Brain microvascular endothelial cell (primary cell): ENCODE measurements around the gene SLC16A4.
A peak's percentile ranks its signal among the peaks of the same experiment; 100 is the strongest.
"Not testable (repeated sequence)": the region's sequence is repeated elsewhere in the genome, so short reads cannot be mapped to it uniquely, and the experiment has no call there.

Experiments
- DNase-seq: peaks from one replicate; pipeline ENCODE4 v3.0.0-alpha.2; 2020
- H3K27ac ChIP-seq: fragments of 250-450 bp; sonication (Bioruptor Pico); 2 replicates; pipeline ENCODE4 v1.5.1; 2020; ENCODE audit warnings: mild to moderate bottlenecking, moderate library complexity
- H3K27me3 ChIP-seq: fragments of 250-450 bp; sonication (Bioruptor Pico); replicated peaks from 2 replicates; pipeline ENCODE4 v1.5.1; 2020; ENCODE audit warnings: mild to moderate bottlenecking
- H3K36me3 ChIP-seq: fragments of 250-450 bp; sonication (Bioruptor Pico); replicated peaks from 2 replicates; pipeline ENCODE4 v1.5.1; 2020; ENCODE audit warnings: mild to moderate bottlenecking
- H3K4me3 ChIP-seq: 2 replicates; pipeline ENCODE4 v1.5.1; 2011; ENCODE audit warnings: low read depth, mild to moderate bottlenecking, control low read depth, low read length, moderate library complexity
- in situ Hi-C: cut with HindIII; loops from 2 replicates; pipeline ENCODE4 v1.10.0; 2017; ENCODE audit warnings: low sequenced_read_pairs, low pct_ligation_motif_present
- TF ChIP-seq, protein P1 (sequence below): IDR thresholded peaks from 2 replicates; pipeline ENCODE4 v1.5.1; 2011; ENCODE audit warnings: low read depth, mild to moderate bottlenecking, moderate library complexity, low read length, control low read depth, inconsistent platforms; ENCODE audit errors: missing control alignments

SLC16A4 gene

DNA sequence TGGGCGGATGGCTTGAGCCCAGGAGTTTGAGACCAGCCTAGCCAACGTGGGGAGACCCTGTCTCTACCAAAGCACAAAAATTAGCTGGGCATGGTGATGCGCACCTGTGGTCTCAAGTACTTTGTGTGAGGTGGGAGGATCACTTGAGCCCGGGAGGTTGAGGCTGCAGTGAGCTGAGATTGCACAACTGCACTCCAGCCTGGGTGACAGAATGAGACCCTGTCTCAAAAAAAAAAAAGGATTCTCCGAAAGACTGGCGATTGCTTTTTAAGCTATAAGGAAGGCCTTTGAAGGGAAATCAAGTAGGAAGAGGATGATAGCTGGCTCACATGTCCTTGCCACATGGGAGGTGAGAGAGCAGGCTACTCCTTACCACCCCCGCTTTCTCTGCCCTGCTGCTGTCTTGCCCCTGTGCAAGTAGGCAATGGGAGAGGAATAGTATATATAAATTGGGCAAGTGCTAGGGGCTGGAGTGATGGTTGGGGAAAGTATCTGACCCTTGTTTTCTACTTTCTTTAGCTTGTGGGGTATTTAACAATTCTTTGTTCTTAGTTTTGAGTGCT is 20.4 kb upstream of the SLC16A4 start:
- TF ChIP-seq, protein P1, sequence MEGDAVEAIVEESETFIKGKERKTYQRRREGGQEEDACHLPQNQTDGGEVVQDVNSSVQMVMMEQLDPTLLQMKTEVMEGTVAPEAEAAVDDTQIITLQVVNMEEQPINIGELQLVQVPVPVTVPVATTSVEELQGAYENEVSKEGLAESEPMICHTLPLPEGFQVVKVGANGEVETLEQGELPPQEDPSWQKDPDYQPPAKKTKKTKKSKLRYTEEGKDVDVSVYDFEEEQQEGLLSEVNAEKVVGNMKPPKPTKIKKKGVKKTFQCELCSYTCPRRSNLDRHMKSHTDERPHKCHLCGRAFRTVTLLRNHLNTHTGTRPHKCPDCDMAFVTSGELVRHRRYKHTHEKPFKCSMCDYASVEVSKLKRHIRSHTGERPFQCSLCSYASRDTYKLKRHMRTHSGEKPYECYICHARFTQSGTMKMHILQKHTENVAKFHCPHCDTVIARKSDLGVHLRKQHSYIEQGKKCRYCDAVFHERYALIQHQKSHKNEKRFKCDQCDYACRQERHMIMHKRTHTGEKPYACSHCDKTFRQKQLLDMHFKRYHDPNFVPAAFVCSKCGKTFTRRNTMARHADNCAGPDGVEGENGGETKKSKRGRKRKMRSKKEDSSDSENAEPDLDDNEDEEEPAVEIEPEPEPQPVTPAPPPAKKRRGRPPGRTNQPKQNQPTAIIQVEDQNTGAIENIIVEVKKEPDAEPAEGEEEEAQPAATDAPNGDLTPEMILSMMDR: no peak
- Histone ChIP-seq H3K27me3 (peaks cover 2% of the 10 kb centered on the region), H3K36me3 (no peaks in the 10 kb centered on the region), H3K27ac (no peak overlapping the region), H3K4me3 (no peak overlapping the region)
- no peak for DNase-seq
- in situ Hi-C loops: no loop called here

DNA sequence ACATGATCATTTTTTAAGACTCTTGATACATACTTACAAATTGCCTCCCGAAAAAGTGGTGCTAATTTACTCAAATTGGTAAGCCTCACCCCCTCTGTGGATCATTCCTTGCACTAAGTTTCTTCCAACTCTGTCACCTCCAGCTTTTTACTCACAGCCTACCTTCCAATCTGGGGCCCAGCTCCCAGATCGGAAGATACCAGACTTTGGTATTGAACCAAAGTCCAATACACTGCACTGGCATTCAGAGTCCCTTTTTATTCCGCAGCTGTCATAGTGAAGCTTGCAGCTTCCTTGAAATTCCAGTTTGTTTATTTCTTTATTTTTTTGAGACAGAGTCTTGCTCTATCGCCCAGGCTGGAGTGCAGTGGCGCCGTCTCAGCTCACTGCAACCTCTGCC is 18.5 kb upstream of the SLC16A4 start:
- Histone ChIP-seq H3K36me3 (peaks cover 6% of the 10 kb centered on the region), H3K27me3 (no peaks in the 10 kb centered on the region), H3K27ac (no peak overlapping the region), H3K4me3 (no peak overlapping the region)
- TF ChIP-seq, protein P1: no peak
- in situ Hi-C loops: no loop called here
- no peak for DNase-seq

DNA sequence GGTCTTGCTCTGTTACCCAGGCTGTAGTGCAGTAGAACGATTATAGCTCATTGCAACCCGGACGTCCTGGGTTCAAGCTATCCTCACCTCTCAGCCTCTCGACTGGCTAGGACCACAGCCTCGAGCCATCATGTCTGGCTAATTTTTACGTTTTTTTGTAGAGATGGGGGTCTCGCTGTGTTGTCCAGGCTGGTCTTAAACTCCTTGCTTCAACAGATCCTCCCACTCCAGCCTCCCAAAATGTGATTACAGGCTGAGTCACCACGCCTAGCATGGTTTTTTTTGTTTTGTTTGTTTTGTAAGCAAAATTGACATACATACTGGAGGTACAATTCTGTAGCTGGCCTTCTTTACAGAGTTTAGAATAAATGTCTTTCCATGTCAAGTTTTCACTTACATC is 17.7 kb upstream of the SLC16A4 start:
- TF ChIP-seq, protein P1: no peak
- no peak for DNase-seq
- no peaks in the 10 kb centered on the region for H3K27me3 ChIP-seq
- H3K27ac ChIP-seq: no peak overlapping the region
- H3K36me3 ChIP-seq: peaks cover 12% of the 10 kb centered on the region
- in situ Hi-C loops: no loop called here
- no peak overlapping the region for H3K4me3 ChIP-seq

DNA sequence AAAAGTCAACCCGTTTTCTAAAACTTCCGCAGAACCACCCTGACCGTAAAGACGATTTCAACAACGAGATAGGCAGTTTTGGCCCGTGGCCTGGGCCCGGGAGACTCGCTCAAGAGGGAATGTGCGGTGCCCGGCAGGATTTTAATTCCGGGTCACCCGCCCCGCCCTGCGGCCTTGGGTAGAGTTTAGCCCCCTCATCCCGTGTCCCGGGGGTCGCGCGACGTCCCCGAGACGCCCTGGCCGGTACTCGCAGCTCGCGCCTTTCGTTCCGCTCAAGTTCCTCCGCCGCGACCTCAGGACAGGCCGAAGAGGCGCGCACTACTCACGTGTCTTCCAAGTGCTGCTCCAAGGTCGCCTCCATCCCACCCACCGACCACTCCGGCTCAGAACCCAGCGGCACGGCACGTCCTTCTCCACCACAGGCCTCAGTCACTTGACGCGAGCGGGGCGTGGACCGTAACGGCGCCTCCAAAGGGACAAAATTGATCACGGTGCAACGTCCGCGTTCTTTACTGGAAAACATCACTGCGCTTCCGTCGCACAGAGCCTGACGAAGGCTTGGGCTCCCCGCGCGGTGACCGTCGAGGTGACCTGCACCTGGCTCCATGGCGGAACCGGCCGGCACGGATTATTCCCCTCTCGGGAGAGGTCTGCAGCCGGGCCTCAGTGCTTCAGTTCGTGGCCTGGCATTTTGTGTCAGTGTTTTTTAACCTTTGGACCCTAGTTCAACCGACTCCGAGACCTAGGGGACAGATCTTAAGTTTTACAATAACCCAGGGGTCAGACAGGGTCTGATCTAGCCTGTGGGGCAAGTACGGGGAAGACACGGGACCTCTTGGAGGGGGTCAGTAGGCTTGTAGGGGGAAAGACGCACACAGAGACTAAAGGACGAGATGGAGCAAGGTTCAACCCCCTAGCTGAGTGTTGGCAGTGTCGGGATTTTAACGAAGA is 16.7 kb upstream of the SLC16A4 start, which contains the start of gene LAMTOR5:
TSS of gene LAMTOR5 (minus strand) at position 435 of the 951 bp plus-strand sequence. CDS start at position 361, 74 bp downstream.
- TF ChIP-seq, protein P1: no peak
- Histone ChIP-seq H3K36me3 (peaks cover 20% of the 10 kb centered on the region), H3K4me3 (peak within 1 kb of the TSS; percentile 99), H3K27ac (peak within 1 kb of the TSS; percentile 81), H3K27me3 (no peaks in the 10 kb centered on the region)
- in situ Hi-C loops: no loop called here
- DNase-seq: peak; percentile 90

DNA sequence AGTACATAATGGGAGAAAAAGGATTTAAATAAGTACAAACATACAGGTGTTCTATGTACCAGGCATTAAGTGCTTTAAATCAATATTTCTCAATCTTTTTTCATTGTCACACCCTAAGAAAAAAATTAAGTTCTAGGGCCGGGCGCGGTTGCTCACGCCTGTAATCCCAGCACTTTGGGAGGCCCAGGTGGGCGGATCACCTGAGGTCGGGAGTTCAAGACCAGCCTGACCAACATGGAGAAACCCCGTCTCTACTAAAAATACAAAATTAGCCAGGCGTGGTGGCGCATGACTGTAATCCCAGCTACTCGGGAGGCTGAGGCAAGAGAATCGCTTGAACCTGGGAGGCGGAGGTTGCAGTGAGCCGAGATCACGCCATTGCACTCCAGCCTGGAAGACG is 15.6 kb upstream of the SLC16A4 start:
- DNase-seq, H3K27me3 ChIP-seq, in situ Hi-C loops, H3K27ac ChIP-seq: not testable (repeated sequence)
- Histone ChIP-seq H3K36me3 (peaks cover 30% of the 10 kb centered on the region), H3K4me3 (peak overlapping the region; percentile 99)

DNA sequence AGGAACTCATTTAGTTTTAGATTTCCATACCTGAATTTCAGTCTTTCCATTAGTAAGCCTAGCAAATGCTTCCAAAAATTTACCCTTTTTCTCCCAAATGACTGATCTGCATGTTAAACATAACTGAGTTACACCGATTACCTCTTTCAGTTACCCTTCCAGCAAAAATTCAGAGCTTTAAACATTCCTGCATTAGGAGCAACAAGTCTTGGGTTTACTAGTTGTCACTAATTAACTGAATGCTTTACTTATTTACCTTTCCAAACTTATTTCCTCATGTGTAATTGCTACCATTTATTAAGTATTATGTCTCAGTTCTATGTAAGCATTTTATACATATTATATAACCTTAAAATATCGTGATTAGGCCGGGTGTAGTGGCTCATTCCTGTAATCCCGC is 13.6 kb upstream of the SLC16A4 start:
- Histone ChIP-seq H3K27me3 (no peaks in the 10 kb centered on the region), H3K4me3 (no peak overlapping the region), H3K36me3 (peaks cover 47% of the 10 kb centered on the region), H3K27ac (no peak overlapping the region)
- TF ChIP-seq, protein P1: no peak
- DNase-seq: no peak
- in situ Hi-C loops: no loop called here
